Upper lobe of right lung (tissue), 1 donor: ENCODE results near the gene MAN1A1. TPM values are rescaled to one million over a fixed set of nuclear protein-coding genes. Genes with fewer than 3 reads are reported as not detected.
A peak's percentile ranks its signal among the peaks of the same experiment; 100 is the strongest.

Experiments
- ATAC-seq: fragments of 200-7000 bp; cut with Tn5 transposase; one replicate; pipeline ENCODE4 v1.9.1; 2020; ENCODE audit warnings: mild to moderate bottlenecking, moderate library complexity
- DNase-seq: peaks from one replicate; pipeline ENCODE4 v3.0.0-alpha.2; 2020
- H3K27ac ChIP-seq: fragments of 200-600 bp; one replicate; pipeline ENCODE4 v1.8.0; 2022
- H3K27me3 ChIP-seq: fragments of 200-600 bp; one replicate; pipeline ENCODE4 v1.8.0; 2022; ENCODE audit warnings: mild to moderate bottlenecking
- H3K36me3 ChIP-seq: fragments of 200-600 bp; one replicate; pipeline ENCODE4 v1.8.0; 2022
- H3K4me1 ChIP-seq: fragments of 200-600 bp; one replicate; pipeline ENCODE4 v1.8.0; 2022
- H3K4me3 ChIP-seq: fragments of 200-600 bp; one replicate; pipeline ENCODE4 v1.8.0; 2022; ENCODE audit warnings: mild to moderate bottlenecking
- H3K9me3 ChIP-seq: fragments of 200-600 bp; one replicate; pipeline ENCODE4 v1.8.0; 2022
- CTCF ChIP-seq: fragments of 200-600 bp; IDR thresholded peaks from one replicate; pipeline ENCODE4 v1.8.0; 2022; ENCODE audit warnings: antibody characterized with exemption
- intact Hi-C: fragments of 100-400 bp; cut with DNase I; formaldehyde crosslinking; loops from one replicate; pipeline ENCODE4 v1.11.0; 2022
- total RNA-seq: library from RNA; stranded (reverse); fragmentation: NEBNext Ultra II Directional; extraction: Animal tissue kit (Norgen Biotek cat#: 25700); gene quantifications from one replicate; pipeline ENCODE4 v1.2.1, GENCODE V29; 2021
- donor health status: DM: no; HTN: yes; CAD: no; lungs with severe emphysema.

The MAN1A1 gene
- total RNA-seq, 1 donor from 2014 or later, result 74.0 TPM

GRCh38 chr6:119318730-119319129, 30.8 kb downstream of the MAN1A1 start:
- ATAC-seq, result no peak
- Histone ChIP-seq H3K27ac (no peak overlapping the region), H3K4me1 (peaks cover 14% of the 10 kb centered on the region), H3K27me3 (no peaks in the 10 kb centered on the region), H3K9me3 (no peaks in the 10 kb centered on the region), H3K4me3 (no peak overlapping the region), H3K36me3 (no peaks in the 10 kb centered on the region)
- TF ChIP-seq CTCF, result no peak
- DNase-seq, result no peak
- intact Hi-C loops, result no loop called here

- ATAC-seq (no peak), DNase-seq (no peak)
- H3K36me3 ChIP-seq, result no peaks in the 10 kb centered on the region
- no peaks in the 10 kb centered on the region for H3K27me3 ChIP-seq
- H3K4me3 ChIP-seq, result no peak overlapping the region
- intact Hi-C loops, result no loop called here
- no peak for TF ChIP-seq CTCF
- H3K9me3 ChIP-seq, result no peaks in the 10 kb centered on the region
- no peak overlapping the region for H3K27ac ChIP-seq
- H3K4me1 ChIP-seq, result peaks cover 19% of the 10 kb centered on the region
Observed at GRCh38 chr6:119318176-119318575, 31.4 kb downstream of the MAN1A1 start.

- DNase-seq (no peak), ATAC-seq (no peak)
- Histone ChIP-seq H3K4me3 (no peak overlapping the region), H3K27ac (no peak overlapping the region), H3K9me3 (no peaks in the 10 kb centered on the region), H3K36me3 (no peaks in the 10 kb centered on the region), H3K27me3 (no peaks in the 10 kb centered on the region), H3K4me1 (peaks cover 28% of the 10 kb centered on the region)
- intact Hi-C loops, result no loop called here
- no peak for TF ChIP-seq CTCF
Observed at GRCh38 chr6:119317007-119317406, 32.6 kb downstream of the MAN1A1 start.

GRCh38 chr6:119314885-119315272, 34.7 kb downstream of the MAN1A1 start:
- Histone ChIP-seq H3K4me1 (peaks cover 31% of the 10 kb centered on the region), H3K4me3 (no peak overlapping the region), H3K9me3 (no peaks in the 10 kb centered on the region), H3K27me3 (no peaks in the 10 kb centered on the region), H3K27ac (peak overlapping the region; percentile 52), H3K36me3 (no peaks in the 10 kb centered on the region)
- ATAC-seq (peak; percentile 17), DNase-seq (no peak)
- no peak for TF ChIP-seq CTCF
- intact Hi-C loops, result no loop called here

GRCh38 chr6:119313937-119314884, 35.4 kb downstream of the MAN1A1 start:
- Histone ChIP-seq H3K27me3 (no peaks in the 10 kb centered on the region), H3K27ac (peak overlapping the region; percentile 52), H3K9me3 (no peaks in the 10 kb centered on the region), H3K4me3 (no peak overlapping the region), H3K36me3 (no peaks in the 10 kb centered on the region), H3K4me1 (peaks cover 31% of the 10 kb centered on the region)
- intact Hi-C loops, result no loop called here
- TF ChIP-seq CTCF, result no peak
- DNase-seq, result no peak
- ATAC-seq, result peak; percentile 46
